HG02798 (cell line): ENCODE results near the gene ADCY1.

Source experiments
- ATAC-seq: cut with Tn5 transposase; IDR thresholded peaks from one replicate; pipeline ENCODE4 v1.9.1; 2021; ENCODE audit warnings: mild to moderate bottlenecking; ENCODE audit not compliant: unreplicated experiment, poor library complexity

ADCY1 gene

GRCh38 chr7:45688382-45688781 lies 114.2 kb downstream of the ADCY1 start:
- ATAC-seq, result no peak

GRCh38 chr7:45689011-45689796 lies 115.0 kb downstream of the ADCY1 start:
- no peak for ATAC-seq

DNA sequence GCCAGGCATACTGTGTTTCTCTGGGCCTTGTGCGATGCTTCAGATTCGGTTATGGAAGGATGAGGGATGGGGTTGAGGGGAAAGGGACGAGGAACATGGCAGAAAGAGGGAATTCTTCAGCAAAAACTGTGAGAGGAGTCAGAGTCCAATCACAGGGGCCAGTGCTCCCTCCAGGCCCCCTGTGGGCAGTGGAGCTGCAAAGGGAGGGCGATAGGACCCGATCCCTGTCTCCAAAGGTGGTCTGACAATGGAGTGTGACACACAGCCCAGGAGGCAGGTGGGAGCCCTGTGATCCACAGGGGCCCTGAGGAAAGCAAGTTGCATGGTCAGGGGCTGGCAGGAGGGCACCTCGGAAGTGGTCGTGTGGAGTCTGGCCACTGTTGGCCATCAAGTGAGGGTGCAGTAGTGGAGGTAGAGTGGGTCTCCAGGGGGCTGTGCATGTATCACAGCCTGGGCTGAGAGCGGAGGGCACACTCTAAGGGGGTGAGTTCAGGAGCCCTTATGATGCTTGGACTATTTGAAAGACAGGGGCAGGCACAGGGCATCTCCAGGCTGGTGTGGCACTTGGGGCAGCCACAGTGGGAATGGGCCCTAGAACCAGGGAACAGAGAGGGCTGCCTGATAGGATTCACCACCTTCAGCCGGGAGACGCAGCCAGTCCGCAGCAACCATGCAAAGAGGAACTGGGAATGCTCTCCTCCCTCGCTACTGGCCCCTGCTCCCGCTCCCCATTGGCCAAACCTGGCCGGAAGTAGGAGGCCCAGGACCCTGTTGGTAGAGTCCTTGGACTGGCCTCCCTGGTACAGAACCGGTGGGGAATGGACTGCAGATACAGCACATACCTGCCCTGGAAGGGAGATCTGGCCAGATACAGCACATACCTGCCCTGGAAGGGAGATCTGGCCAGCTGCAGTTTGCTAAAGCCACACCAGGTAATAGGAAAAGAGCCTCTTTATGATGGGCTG lies 115.9 kb downstream of the ADCY1 start:
- no peak for ATAC-seq

GRCh38 chr7:45690762-45691150 lies 116.6 kb downstream of the ADCY1 start:
- no peak for ATAC-seq

DNA sequence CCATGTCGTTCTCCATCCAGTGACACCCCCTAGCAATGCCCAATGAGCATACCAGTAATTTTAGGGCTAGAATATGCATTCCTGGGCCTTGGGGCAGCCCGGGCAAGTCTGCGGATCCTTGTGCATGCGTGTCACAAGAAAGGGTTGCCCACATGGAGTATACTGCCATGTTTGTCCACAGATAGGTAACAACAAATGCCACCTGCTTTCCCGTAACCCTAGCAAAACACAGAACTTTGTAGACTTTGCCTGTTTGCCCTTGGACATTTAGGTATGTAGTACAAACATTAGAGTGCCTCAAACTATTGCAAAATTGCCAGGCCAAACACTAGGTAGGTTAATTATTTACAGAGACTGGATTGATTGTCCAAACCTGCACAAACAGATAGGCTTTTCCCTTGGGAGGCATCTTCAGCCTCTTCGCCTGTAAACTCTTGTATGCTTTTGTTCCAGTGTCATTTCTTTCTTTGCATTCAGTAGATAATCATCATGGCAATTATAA lies 117.0 kb downstream of the ADCY1 start:
- ATAC-seq, result no peak

DNA sequence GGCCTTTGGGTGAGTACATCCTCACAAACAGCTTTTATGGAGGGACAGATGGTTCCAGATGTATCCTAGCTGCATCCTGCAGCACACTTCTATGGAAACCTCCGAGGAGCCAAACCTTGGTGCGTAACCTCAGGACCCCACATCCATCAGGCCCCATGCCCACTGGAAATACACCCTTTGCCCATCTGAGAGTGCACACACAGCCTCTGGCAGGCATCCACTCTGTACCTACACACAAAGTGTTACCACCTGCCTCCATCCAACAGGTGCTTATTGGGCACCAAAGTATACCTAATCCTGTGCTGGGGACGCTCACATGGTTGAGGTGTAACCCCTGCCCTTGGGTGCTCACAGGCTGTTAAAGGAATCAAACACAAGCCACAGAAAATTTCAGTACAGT lies 117.9 kb downstream of the ADCY1 start:
- no peak for ATAC-seq

GRCh38 chr7:45695249-45695995 lies 121.3 kb downstream of the ADCY1 start:
- ATAC-seq, result no peak

- no peak for ATAC-seq
Measured at GRCh38 chr7:45696476-45696875, 122.3 kb downstream of the ADCY1 start.

DNA sequence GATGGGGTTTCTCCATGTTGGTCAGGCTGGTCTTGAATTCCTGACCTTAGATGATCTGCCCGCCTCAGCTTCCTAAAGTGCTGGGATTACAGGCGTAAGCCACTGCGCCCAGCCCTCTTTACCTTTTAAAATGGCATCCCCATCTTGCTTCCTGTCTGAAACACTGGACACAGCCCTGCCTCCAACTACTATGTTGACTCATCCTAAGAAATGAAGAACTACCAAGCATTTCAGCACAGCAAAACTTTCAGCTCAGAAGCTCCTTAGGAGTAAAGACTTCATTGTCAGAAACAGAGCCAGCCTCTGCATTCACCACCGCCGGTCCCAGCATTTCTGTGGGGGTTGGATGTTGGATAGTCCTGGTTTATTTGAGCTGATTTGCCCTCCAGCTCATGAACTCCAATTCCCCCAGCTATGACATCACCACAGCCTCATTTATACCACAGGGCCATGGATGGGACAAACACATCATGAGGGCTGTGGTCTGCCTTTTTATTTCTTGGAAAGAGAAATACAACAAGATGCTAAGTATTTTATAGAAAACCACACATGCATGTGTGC lies 123.5 kb downstream of the ADCY1 start:
- ATAC-seq, result no peak

GRCh38 chr7:45698303-45699014 lies 124.3 kb downstream of the ADCY1 start:
- ATAC-seq, result no peak

- ATAC-seq, result no peak
Measured at GRCh38 chr7:45699015-45699309, 124.8 kb downstream of the ADCY1 start.

DNA sequence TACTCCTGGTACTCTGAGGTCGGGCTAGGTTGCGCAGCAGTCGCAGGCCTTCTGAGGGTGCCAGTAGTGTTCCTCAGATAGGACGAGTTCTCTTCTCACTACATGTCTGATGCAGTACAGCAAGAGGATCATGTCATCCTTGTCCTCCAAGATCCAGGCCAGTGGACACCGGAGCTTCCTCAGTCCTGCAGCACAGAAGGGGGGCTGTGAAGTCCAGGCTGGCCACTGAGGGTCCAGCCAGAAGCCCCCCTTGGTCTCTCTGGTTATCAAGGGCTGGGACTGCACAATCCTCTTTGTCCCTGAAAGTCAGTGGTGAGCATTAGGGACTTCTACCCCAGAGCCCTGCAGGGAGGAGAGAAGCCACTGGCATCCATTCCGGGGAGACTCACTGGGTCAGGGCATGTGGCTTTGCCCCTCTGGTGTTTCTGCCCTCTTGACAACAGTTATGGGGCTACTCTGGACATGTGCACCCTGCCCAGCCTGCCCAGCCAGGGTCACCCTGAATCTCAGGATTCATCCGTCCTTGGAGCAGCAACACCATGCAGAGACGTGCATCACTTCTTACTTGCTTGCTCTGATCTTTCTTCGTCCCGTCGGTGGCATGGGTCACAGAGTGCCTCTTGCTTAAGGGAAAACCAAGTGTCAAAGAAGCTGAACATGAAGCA lies 125.7 kb downstream of the ADCY1 start:
- no peak for ATAC-seq

GRCh38 chr7:45700556-45700955 lies 126.4 kb downstream of the ADCY1 start:
- ATAC-seq, result no peak

DNA sequence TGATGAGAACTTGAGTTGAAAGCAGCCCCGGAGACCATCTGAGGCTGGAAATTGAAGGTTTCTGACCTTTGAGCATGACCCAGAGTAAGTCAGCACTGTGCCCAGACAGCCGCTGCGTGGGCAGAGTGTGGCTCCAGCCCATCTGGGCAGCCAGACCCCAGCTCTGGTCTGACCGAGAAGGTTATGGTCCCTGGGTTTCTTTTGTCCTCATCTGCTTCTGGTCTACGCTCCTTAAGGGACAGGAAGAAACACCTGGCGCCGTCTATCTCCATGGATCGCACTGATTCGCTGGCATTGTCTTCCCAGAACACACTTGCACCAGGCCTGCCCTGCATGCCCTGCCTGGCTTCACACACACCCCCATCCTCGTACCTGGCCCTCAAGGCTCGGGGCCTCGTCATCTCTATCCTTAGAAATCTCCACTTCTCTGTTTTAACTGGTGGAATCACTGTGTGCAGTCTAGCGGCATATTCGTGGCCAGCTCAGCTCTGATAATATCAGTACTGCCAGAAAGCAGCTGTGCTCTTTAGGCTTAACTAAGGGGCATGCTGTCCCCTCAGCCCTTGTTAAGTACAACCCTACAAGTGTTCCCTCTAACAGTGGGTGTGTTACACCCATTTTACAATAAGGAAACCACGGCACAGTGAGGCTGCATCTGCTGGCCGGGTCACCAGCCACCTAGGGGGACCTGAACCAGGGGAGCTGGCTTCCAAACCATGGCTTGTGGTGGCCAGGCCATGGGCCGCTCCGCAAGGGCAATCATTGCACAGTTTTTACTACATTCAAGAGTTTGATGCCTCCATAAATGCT lies 127.7 kb downstream of the ADCY1 start:
- ATAC-seq, result no peak

GRCh38 chr7:45702751-45703150 lies 128.6 kb downstream of the ADCY1 start:
- no peak for ATAC-seq

GRCh38 chr7:45703373-45703821 lies 129.2 kb downstream of the ADCY1 start:
- ATAC-seq, result no peak

DNA sequence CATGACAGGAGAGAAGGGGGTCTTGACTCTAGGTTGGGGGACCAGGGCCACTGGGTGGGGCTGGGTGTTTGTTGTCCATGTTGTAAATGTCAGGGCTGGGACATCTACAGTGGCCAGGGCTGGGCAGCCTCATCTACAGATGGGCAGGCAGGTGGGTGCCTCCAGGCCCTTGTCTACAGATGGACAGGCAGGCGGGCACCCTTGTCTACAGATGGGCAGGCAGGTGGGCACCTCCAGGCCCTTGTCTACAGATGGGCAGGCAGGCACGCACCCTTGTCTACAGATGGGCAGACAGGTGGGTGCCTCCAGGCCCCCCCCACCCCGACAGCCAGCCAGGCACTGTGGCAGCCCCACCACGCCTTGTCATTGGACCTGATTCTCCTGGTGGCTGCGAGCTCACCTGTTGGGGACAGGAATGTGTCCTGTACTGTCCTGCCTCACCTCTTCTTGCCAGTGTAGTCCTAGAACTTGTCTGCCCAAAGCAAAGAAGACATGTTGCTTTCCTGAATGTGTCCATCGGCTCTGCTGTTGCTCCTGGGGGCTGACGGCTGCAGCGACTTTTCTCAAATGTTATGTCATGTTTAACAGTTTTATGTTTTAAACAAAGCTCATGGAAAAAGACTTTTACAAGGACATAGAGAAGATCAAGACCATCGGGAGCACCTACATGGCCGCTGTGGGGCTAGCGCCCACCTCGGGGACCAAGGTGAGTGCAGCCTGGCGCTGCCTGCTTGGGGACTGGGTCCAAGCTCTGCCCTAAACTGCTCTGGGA lies 129.9 kb downstream of the ADCY1 start:
- ATAC-seq, result no peak

DNA sequence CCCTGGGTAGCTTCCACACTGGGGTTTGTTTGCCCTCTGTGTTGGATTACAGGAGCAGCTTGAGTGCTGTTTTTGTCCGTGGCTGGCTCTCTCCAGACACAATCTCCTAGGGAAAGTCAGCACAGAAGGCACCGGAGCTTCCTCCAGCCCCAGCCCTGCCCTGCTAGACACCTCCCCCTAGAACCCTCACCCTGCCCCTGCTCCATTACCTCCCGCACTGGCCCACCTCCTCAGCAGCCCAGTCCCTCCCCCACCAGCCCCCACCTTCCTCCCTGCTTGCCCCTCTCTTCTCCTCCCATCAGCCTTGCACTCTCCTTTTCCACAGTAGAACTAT lies 130.5 kb downstream of the ADCY1 start:
- no peak for ATAC-seq
